Loucy (cell line): ENCODE measurements around the gene PLPP4.

Source experiments
- H2AFZ ChIP-seq: fragments of 200-600 bp; sonication (generic); 2 replicates; pipeline ENCODE4 v1.6.0; 2016; ENCODE audit warnings: antibody characterized with exemption, mild to moderate bottlenecking, low read length, moderate library complexity
- H3F3A ChIP-seq: fragments of 200-600 bp; 2 replicates; pipeline ENCODE4 v1.6.0; 2016; ENCODE audit warnings: antibody characterized with exemption, low read depth, mild to moderate bottlenecking
- H3K27me3 ChIP-seq: fragments of 200-600 bp; sonication (generic); 2 replicates; pipeline ENCODE4 v1.6.1; 2014; ENCODE audit warnings: low read length, mild to moderate bottlenecking; ENCODE audit not compliant: insufficient read depth, poor library complexity, severe bottlenecking
- H3K36me3 ChIP-seq: fragments of 200-600 bp; sonication (generic); 2 replicates; pipeline ENCODE4 v1.6.1; 2016; ENCODE audit warnings: low read length; ENCODE audit not compliant: insufficient read depth
- H3K4me1 ChIP-seq: fragments of 200-600 bp; sonication (generic); 2 replicates; pipeline ENCODE4 v1.5.1; 2014; ENCODE audit warnings: low read length, mild to moderate bottlenecking; ENCODE audit not compliant: insufficient read depth, poor library complexity, severe bottlenecking
- H3K4me2 ChIP-seq: fragments of 200-600 bp; sonication (generic); 2 replicates; pipeline ENCODE4 v1.6.0; 2014; ENCODE audit warnings: antibody characterized with exemption, low read length, low read depth, mild to moderate bottlenecking; ENCODE audit not compliant: poor library complexity, severe bottlenecking
- H3K4me3 ChIP-seq: fragments of 200-600 bp; sonication (generic); 2 replicates; pipeline ENCODE4 v1.5.1; 2014; ENCODE audit warnings: low read length, mild to moderate bottlenecking, mixed read lengths; ENCODE audit not compliant: poor library complexity, severe bottlenecking
- H3K79me2 ChIP-seq: fragments of 200-600 bp; sonication (generic); 2 replicates; pipeline ENCODE4 v1.6.1; 2014; ENCODE audit warnings: low read length; ENCODE audit not compliant: insufficient read depth
- H3K9ac ChIP-seq: fragments of 200-600 bp; sonication (generic); 2 replicates; pipeline ENCODE4 v1.6.0; 2014; ENCODE audit warnings: mild to moderate bottlenecking, low read depth, low read length, moderate library complexity; ENCODE audit not compliant: poor library complexity, severe bottlenecking
- H3K9me2 ChIP-seq: fragments of 200-600 bp; sonication (generic); replicated peaks from 2 replicates; pipeline ENCODE4 v1.6.1; 2016; ENCODE audit warnings: low read depth, low read length, mixed read lengths
- H3K9me3 ChIP-seq: fragments of 200-600 bp; sonication (generic); 2 replicates; pipeline ENCODE4 v1.6.1; 2014; ENCODE audit warnings: mild to moderate bottlenecking, antibody characterized with exemption, low read length, low read depth; ENCODE audit not compliant: insufficient read depth
- H4K20me1 ChIP-seq: fragments of 200-600 bp; sonication (generic); 2 replicates; pipeline ENCODE4 v1.6.0; 2014; ENCODE audit warnings: antibody characterized with exemption, low read length, mild to moderate bottlenecking; ENCODE audit not compliant: insufficient read depth, poor library complexity, severe bottlenecking
- EZH2phosphoT487 ChIP-seq: fragments of 200-600 bp; IDR thresholded peaks from 2 replicates; pipeline ENCODE4 v1.6.1; 2018; ENCODE audit warnings: antibody characterized with exemption, mild to moderate bottlenecking, moderate library complexity, borderline replicate concordance
- TF ChIP-seq, protein P1 (sequence below): fragments of 200-600 bp; sonication (generic); conservative IDR thresholded peaks from 2 replicates; pipeline ENCODE4 v1.5.1; 2014; ENCODE audit warnings: mild to moderate bottlenecking, antibody characterized with exemption, low read length

The PLPP4 gene

DNA sequence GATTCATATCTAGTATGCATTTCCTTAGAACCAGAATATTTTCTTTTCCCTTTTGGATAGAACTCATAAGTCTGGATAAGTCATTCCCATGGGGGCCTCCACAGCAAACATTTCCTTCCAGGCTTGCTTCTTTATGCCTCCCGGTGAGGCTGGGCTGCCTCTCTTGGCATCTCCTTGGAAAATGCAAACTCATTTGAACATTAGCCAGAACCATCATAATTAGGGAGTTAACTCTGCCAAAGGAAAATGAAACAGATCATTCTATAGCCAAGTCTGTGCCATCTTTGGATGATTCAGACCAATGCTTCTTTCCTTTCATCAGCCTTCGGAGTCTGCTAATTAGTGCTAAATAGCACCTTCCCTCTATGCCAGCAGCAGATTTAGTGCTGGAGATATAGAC is 81.1 kb downstream of the PLPP4 start:
- Histone ChIP-seq H3K4me2 (no peak overlapping the region), H3K4me1 (no peaks in the 10 kb centered on the region), H3K27me3 (no peaks in the 10 kb centered on the region), H2AFZ (no peak overlapping the region), H3F3A (no peaks in the 10 kb centered on the region), H3K36me3 (no peaks in the 10 kb centered on the region), H3K79me2 (no peaks in the 10 kb centered on the region), H3K4me3 (no peak overlapping the region), H3K9me2 (no peaks in the 10 kb centered on the region), H4K20me1 (no peaks in the 10 kb centered on the region), H3K9me3 (no peaks in the 10 kb centered on the region), H3K9ac (no peak overlapping the region)
- TF ChIP-seq, protein P1, sequence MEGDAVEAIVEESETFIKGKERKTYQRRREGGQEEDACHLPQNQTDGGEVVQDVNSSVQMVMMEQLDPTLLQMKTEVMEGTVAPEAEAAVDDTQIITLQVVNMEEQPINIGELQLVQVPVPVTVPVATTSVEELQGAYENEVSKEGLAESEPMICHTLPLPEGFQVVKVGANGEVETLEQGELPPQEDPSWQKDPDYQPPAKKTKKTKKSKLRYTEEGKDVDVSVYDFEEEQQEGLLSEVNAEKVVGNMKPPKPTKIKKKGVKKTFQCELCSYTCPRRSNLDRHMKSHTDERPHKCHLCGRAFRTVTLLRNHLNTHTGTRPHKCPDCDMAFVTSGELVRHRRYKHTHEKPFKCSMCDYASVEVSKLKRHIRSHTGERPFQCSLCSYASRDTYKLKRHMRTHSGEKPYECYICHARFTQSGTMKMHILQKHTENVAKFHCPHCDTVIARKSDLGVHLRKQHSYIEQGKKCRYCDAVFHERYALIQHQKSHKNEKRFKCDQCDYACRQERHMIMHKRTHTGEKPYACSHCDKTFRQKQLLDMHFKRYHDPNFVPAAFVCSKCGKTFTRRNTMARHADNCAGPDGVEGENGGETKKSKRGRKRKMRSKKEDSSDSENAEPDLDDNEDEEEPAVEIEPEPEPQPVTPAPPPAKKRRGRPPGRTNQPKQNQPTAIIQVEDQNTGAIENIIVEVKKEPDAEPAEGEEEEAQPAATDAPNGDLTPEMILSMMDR = no peak
- no peak for TF ChIP-seq EZH2phosphoT487

DNA sequence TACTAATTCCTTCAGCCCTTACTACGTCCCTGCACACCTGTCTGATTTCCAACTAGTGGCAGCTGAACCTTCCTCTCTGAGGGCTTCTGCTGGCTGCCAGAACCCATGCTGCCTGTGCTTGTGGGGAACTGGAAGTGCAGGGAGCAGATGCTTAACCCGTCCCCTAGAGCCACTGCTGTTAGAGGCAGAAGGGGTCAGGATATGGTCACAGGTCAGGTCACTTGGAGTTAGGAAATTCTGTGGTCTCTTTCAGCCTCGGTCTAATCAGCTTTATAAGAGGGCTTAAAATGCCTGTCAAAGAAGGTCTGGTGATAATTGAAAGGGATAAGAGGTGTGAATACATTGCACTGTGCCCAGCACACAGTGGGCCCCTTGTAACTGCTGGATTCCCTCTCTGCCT is 82.0 kb downstream of the PLPP4 start:
- Histone ChIP-seq H3K36me3 (no peaks in the 10 kb centered on the region), H3F3A (no peaks in the 10 kb centered on the region), H3K9ac (no peak overlapping the region), H3K79me2 (no peaks in the 10 kb centered on the region), H3K4me2 (no peak overlapping the region), H3K9me3 (no peaks in the 10 kb centered on the region), H3K4me3 (no peak overlapping the region), H2AFZ (no peak overlapping the region), H3K27me3 (no peaks in the 10 kb centered on the region), H3K9me2 (no peaks in the 10 kb centered on the region), H3K4me1 (no peaks in the 10 kb centered on the region), H4K20me1 (no peaks in the 10 kb centered on the region)
- TF ChIP-seq, protein P1 = no peak
- TF ChIP-seq EZH2phosphoT487 = no peak

DNA sequence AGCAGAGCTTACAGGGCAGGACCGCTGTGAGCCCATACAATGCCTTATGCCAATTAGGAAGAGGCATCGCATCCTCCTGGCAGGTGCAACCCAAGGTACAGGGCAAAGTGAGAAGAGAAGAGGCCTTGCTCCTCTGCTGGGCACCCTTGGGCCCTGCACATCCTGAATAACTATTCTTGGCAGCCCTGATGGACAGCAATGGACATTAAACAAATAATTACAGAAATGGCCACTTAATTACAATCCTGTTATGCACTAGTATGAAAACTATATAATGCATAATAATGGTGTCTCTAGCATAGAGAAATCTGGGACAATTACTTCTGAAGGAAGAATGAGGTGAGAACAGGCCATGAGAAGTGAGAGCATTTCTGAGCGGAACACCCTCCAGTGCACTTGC is 83.5 kb downstream of the PLPP4 start:
- no peaks in the 10 kb centered on the region for H3K9me3 ChIP-seq
- H3K27me3 ChIP-seq = no peaks in the 10 kb centered on the region
- H3F3A ChIP-seq = no peaks in the 10 kb centered on the region
- H3K9ac ChIP-seq = no peak overlapping the region
- H3K4me3 ChIP-seq = no peak overlapping the region
- no peaks in the 10 kb centered on the region for H3K4me1 ChIP-seq
- no peaks in the 10 kb centered on the region for H3K79me2 ChIP-seq
- TF ChIP-seq, protein P1 = no peak
- TF ChIP-seq EZH2phosphoT487 = no peak
- no peak overlapping the region for H2AFZ ChIP-seq
- H4K20me1 ChIP-seq = no peaks in the 10 kb centered on the region
- H3K4me2 ChIP-seq = no peak overlapping the region
- no peaks in the 10 kb centered on the region for H3K9me2 ChIP-seq
- H3K36me3 ChIP-seq = no peaks in the 10 kb centered on the region
